HepG2 (cell line): ENCODE results near the gene SAMD10. TPM values are rescaled to one million over a fixed set of nuclear protein-coding genes. Genes with fewer than 3 reads are reported as not detected.
A peak's percentile ranks its signal among the peaks of the same experiment; 100 is the strongest.

Experiments used
- CBX1 ChIP-seq: IDR thresholded peaks from one replicate; pipeline ENCODE4 v1.6.1; 2016; ENCODE audit warnings: antibody characterized with exemption, low read depth
- CEBPG ChIP-seq: IDR thresholded peaks from 2 replicates; pipeline ENCODE4 v1.6.1; 2016
- CHD2 ChIP-seq: IDR thresholded peaks from 2 replicates; pipeline ENCODE4 v1.6.1; 2011; ENCODE audit warnings: low read depth, low read length, improper control_type of control experiment
- HDAC2 ChIP-seq: sonication (generic); formaldehyde crosslinking; IDR thresholded peaks from 2 replicates; pipeline ENCODE4 v1.4.0; 2020; ENCODE audit warnings: missing genetic modification reagents
- HNF4A ChIP-seq: sonication (generic); formaldehyde crosslinking; IDR thresholded peaks from 2 replicates; pipeline ENCODE4 v1.4.0; 2020; ENCODE audit warnings: missing genetic modification reagents
- JUND ChIP-seq: sonication (generic); formaldehyde crosslinking; IDR thresholded peaks from 2 replicates; pipeline ENCODE4 v1.8.0; 2022; ENCODE audit warnings: mild to moderate bottlenecking, missing genetic modification reagents
- KMT2B ChIP-seq: IDR thresholded peaks from 2 replicates; pipeline ENCODE4 v1.6.1; 2016; ENCODE audit warnings: missing genetic modification reagents, missing compliant biosample characterization
- MZF1 ChIP-seq: sonication (generic); formaldehyde crosslinking; IDR thresholded peaks from 2 replicates; pipeline ENCODE4 v1.8.1; 2023; ENCODE audit warnings: mild to moderate bottlenecking, missing genetic modification reagents, borderline replicate concordance
- NRL ChIP-seq: sonication (generic); formaldehyde crosslinking; IDR thresholded peaks from 2 replicates; pipeline ENCODE4 v1.5.0; 2020; ENCODE audit warnings: missing genetic modification reagents, mild to moderate bottlenecking, moderate library complexity, borderline replicate concordance
- PAF1 ChIP-seq: IDR thresholded peaks from 2 replicates; pipeline ENCODE4 v1.6.1; 2016; ENCODE audit warnings: missing genetic modification reagents, missing compliant biosample characterization
- PAX8 ChIP-seq: sonication (generic); formaldehyde crosslinking; IDR thresholded peaks from 2 replicates; pipeline ENCODE4 v1.8.0; 2022; ENCODE audit warnings: mild to moderate bottlenecking, missing genetic modification reagents, borderline replicate concordance
- PCBP2 ChIP-seq: fragments of 200-400 bp; formaldehyde crosslinking; optimal IDR thresholded peaks from 2 replicates; pipeline ENCODE3; 2018; ENCODE audit warnings: low read length, low read depth; ENCODE audit not compliant: poor library complexity, severe bottlenecking
- POGZ ChIP-seq: sonication (generic); formaldehyde crosslinking; IDR thresholded peaks from 2 replicates; pipeline ENCODE4 v1.4.0; 2020; ENCODE audit warnings: mild to moderate bottlenecking, missing genetic modification reagents
- PPARG ChIP-seq: conservative IDR thresholded peaks from 2 replicates; pipeline ENCODE4 v1.6.1; 2016; ENCODE audit warnings: missing biosample characterization, missing genetic modification reagents
- RCOR2 ChIP-seq: IDR thresholded peaks from 2 replicates; pipeline ENCODE4 v1.6.1; 2016; ENCODE audit warnings: missing biosample characterization, missing genetic modification reagents
- RORA ChIP-seq: sonication (generic); formaldehyde crosslinking; IDR thresholded peaks from 2 replicates; pipeline ENCODE4 v1.5.0; 2020; ENCODE audit warnings: mild to moderate bottlenecking, missing genetic modification reagents, moderate library complexity
- RXRB ChIP-seq: IDR thresholded peaks from 2 replicates; pipeline ENCODE4 v1.6.1; 2016; ENCODE audit warnings: borderline replicate concordance, missing genetic modification reagents, missing compliant biosample characterization
- SAFB2 ChIP-seq: sonication (generic); formaldehyde crosslinking; IDR thresholded peaks from 2 replicates; pipeline ENCODE4 v1.5.1; 2020; ENCODE audit warnings: missing genetic modification reagents, low read depth, mild to moderate bottlenecking, borderline replicate concordance
- SATB2 ChIP-seq: sonication (generic); formaldehyde crosslinking; IDR thresholded peaks from 2 replicates; pipeline ENCODE4 v1.5.0; 2020; ENCODE audit warnings: missing genetic modification reagents
- SMAD3 ChIP-seq: sonication (generic); formaldehyde crosslinking; IDR thresholded peaks from 2 replicates; pipeline ENCODE4 v1.4.0; 2020; ENCODE audit warnings: missing genetic modification reagents
- SOX13 ChIP-seq, 3 experiments: fragments of 450-650 bp in 1 of 3; sonication (generic) in 1 of 3; formaldehyde crosslinking in 1 of 3; IDR thresholded peaks in 2 of 3; conservative IDR thresholded peaks in 1 of 3; 2 replicates each; pipeline versions ENCODE4 v1.5.0 to v1.6.1; 2016 to 2020; ENCODE audit warnings: antibody characterized with exemption in 1 of 3, mild to moderate bottlenecking in 1 of 3, missing compliant biosample characterization in 1 of 3, missing genetic modification reagents in 1 of 3, moderate library complexity in 1 of 3
- ZBTB21 ChIP-seq: sonication (generic); formaldehyde crosslinking; IDR thresholded peaks from 2 replicates; pipeline ENCODE4 v1.4.0; 2020; ENCODE audit warnings: missing genetic modification reagents
- ZMYM2 ChIP-seq: sonication (generic); formaldehyde crosslinking; IDR thresholded peaks from 2 replicates; pipeline ENCODE4 v1.8.0; 2022; ENCODE audit warnings: mild to moderate bottlenecking, missing genetic modification reagents
- ZNF121 ChIP-seq: sonication (generic); formaldehyde crosslinking; IDR thresholded peaks from 2 replicates; pipeline ENCODE4 v1.5.0; 2020; ENCODE audit warnings: mild to moderate bottlenecking, missing genetic modification reagents
- ZNF124 ChIP-seq: sonication (generic); formaldehyde crosslinking; IDR thresholded peaks from 2 replicates; pipeline ENCODE4 v1.4.0; 2020; ENCODE audit warnings: missing genetic modification reagents
- ZNF205 ChIP-seq: IDR thresholded peaks from 2 replicates; pipeline ENCODE4 v1.6.1; 2018; ENCODE audit warnings: missing biosample characterization, missing genetic modification reagents
- ZNF282 ChIP-seq: fragments of 450-650 bp; IDR thresholded peaks from 2 replicates; pipeline ENCODE4 v1.6.1; 2018; ENCODE audit not compliant: partially characterized antibody
- ZNF329 ChIP-seq: sonication (generic); formaldehyde crosslinking; IDR thresholded peaks from 2 replicates; pipeline ENCODE4 v1.9.0; 2021; ENCODE audit warnings: low read depth, mild to moderate bottlenecking, missing genetic modification reagents
- ZNF33B ChIP-seq: sonication (generic); formaldehyde crosslinking; IDR thresholded peaks from 2 replicates; pipeline ENCODE4 v1.5.1; 2020; ENCODE audit warnings: mild to moderate bottlenecking, missing genetic modification reagents
- ZNF484 ChIP-seq: sonication (generic); formaldehyde crosslinking; IDR thresholded peaks from 2 replicates; pipeline ENCODE4 v1.5.1; 2020; ENCODE audit warnings: mild to moderate bottlenecking, low read depth, missing genetic modification reagents, borderline replicate concordance
- ZNF543 ChIP-seq: sonication (generic); formaldehyde crosslinking; IDR thresholded peaks from 2 replicates; pipeline ENCODE4 v1.4.0; 2020; ENCODE audit warnings: mild to moderate bottlenecking, missing genetic modification reagents
- ZNF616 ChIP-seq: sonication (generic); formaldehyde crosslinking; IDR thresholded peaks from 2 replicates; pipeline ENCODE4 v1.5.0; 2020; ENCODE audit warnings: low read depth, mild to moderate bottlenecking, missing genetic modification reagents
- ZNF749 ChIP-seq: sonication (generic); formaldehyde crosslinking; IDR thresholded peaks from 2 replicates; pipeline ENCODE4 v1.8.0; 2022; ENCODE audit warnings: mild to moderate bottlenecking, missing genetic modification reagents, moderate library complexity, borderline replicate concordance
- ZNF776 ChIP-seq: sonication (generic); formaldehyde crosslinking; IDR thresholded peaks from 2 replicates; pipeline ENCODE4 v1.4.0; 2020; ENCODE audit warnings: mild to moderate bottlenecking, missing genetic modification reagents
- ZNF792 ChIP-seq: IDR thresholded peaks from 2 replicates; pipeline ENCODE4 v1.6.1; 2016
- polyA plus RNA-seq, 8 experiments: library from polyadenylated mRNA; depleted of rRNA in 3 of 8; stranded (reverse) in 7 of 8; unstranded in 1 of 8; fragments of >200 nt; fragmentation: Illumina TruSeq in 4 of 8; extraction: Trizol in 4 of 8; gene quantifications; 2 replicates each; pipeline versions ENCODE4 v1.2.1 to v1.2.3, GENCODE V29; 2011 to 2016; ENCODE audit warnings: low read depth in 4 of 8, missing spikeins in 1 of 8, mixed read lengths in 1 of 8; ENCODE audit not compliant: insufficient read depth in 1 of 8
- total RNA-seq, 5 experiments: library from RNA; depleted of rRNA; stranded (reverse); fragments of >200 nt; fragmentation: Illumina TruSeq; extraction: Trizol; gene quantifications; 2 replicates each; pipeline ENCODE4 v1.2.3, GENCODE V29; 2016; ENCODE audit warnings: low read depth in 1 of 5

The SAMD10 gene
- total and polyA plus RNA-seq, 2 of the 13 experiments (the other 11 are each of a cell fraction or from before 2014, with no cell fraction given) = 6.1 to 11.0 TPM

GRCh38 chr20:63973636-63974401 is 5.6 kb downstream of the SAMD10 start (continued):
- TF ChIP-seq RCOR2 (CRISPR knock-in tag) (no peak; the same call in 1 of the 2 replicates), PPARG (CRISPR knock-in tag) (peak; percentile 60; the same call in 1 of the 2 replicates), CHD2 (peak; percentile 50), ZBTB21 (CRISPR knock-in tag) (no peak), ZNF792 (peak; percentile 96), ZNF33B (no peak; the same call in 1 of the 2 replicates), ZNF776 (CRISPR knock-in tag) (peak; percentile 60; the same call in 1 of the 2 replicates), ZNF329 (CRISPR knock-in tag) (no peak; the same call in 1 of the 2 replicates), SMAD3 (CRISPR knock-in tag) (peak; percentile 87), SATB2 (CRISPR knock-in tag) (no peak), ZNF616 (CRISPR knock-in tag) (peak; percentile 76; the same call in 1 of the 2 replicates), MZF1 (CRISPR knock-in tag) (peak; percentile 65; the same call in 1 of the 2 replicates), CBX1 (peak; percentile 80), ZNF205 (peak; percentile 68; the same call in 1 of the 2 replicates), PAF1 (CRISPR knock-in tag) (no peak), ZNF484 (CRISPR knock-in tag) (no peak; the same call in 1 of the 2 replicates), HDAC2 (CRISPR knock-in tag) (peak; percentile 87), ZNF124 (CRISPR knock-in tag) (0 out of 2 replicates have a peak, but pooled peaks have one; percentile 69), ZMYM2 (CRISPR knock-in tag) (no peak), PCBP2 (no peak), KMT2B (peak; percentile 75), CEBPG (CRISPR knock-in tag) (peak; percentile 32; the same call in 1 of the 2 replicates), HNF4A (peak; percentile 58), RXRB (peak; percentile 70; the same call in 1 of the 2 replicates), PAX8 (CRISPR knock-in tag) (0 out of 2 replicates have a peak, but pooled peaks have one; percentile 78), POGZ (CRISPR knock-in tag) (peak; percentile 56; the same call in 1 of the 2 replicates), SAFB2 (CRISPR knock-in tag) (peak; percentile 96), JUND (CRISPR knock-in tag) (no peak), NRL (peak; percentile 93), SOX13 (IDR thresholded peaks at IDR 0.05) (no peak), SOX13 (CRISPR knock-in tag; conservative IDR thresholded peaks at IDR 0.05 in 1 of 2, IDR thresholded peaks at IDR 0.05 in 1 of 2) (no peak; a peak in 1 of 4 replicates), RORA (no peak), ZNF282 (no peak), ZNF543 (peak; percentile 86; the same call in 1 of the 2 replicates), ZNF749 (CRISPR knock-in tag) (no peak), ZNF121 (CRISPR knock-in tag) (peak; percentile 79)
